SK-N-SH (cell line): ENCODE measurements around the gene LSM14A.

Experiments
- CTCF ChIP-seq: fragments of 200-600 bp; sonication (generic); IDR thresholded peaks from 2 replicates; pipeline ENCODE4 v1.6.1; 2017; ENCODE audit warnings: antibody characterized with exemption, mild to moderate bottlenecking, moderate library complexity
- EP300 ChIP-seq, 2 experiments: IDR thresholded peaks; 2 replicates each; pipeline versions ENCODE4 v1.4.0 to v1.6.1; 2012; ENCODE audit warnings: borderline replicate concordance in 1 of 2, low read depth in 1 of 2, low read length in 1 of 2
- MEF2A ChIP-seq: IDR thresholded peaks from 2 replicates; pipeline ENCODE4 v1.4.0; 2012; ENCODE audit warnings: low read depth, borderline replicate concordance
- NFIC ChIP-seq: IDR thresholded peaks from 2 replicates; pipeline ENCODE4 v1.4.0; 2012; ENCODE audit warnings: borderline replicate concordance
- PBX3 ChIP-seq: IDR thresholded peaks from 2 replicates; pipeline ENCODE4; 2012
- POLR2AphosphoS5 ChIP-seq: IDR thresholded peaks from 2 replicates; pipeline ENCODE4 v1.6.1; 2012; ENCODE audit warnings: low read depth, low read length
- RCOR1 ChIP-seq: fragments of 150-350 bp; IDR thresholded peaks from 2 replicates; pipeline ENCODE4 v1.6.1; 2017; ENCODE audit warnings: antibody characterized with exemption, low read length
- REST ChIP-seq: IDR thresholded peaks from 2 replicates; pipeline ENCODE4 v1.6.1; 2012; ENCODE audit warnings: mild to moderate bottlenecking, low read depth, low read length, moderate library complexity
- RFX5 ChIP-seq: IDR thresholded peaks from 2 replicates; pipeline ENCODE4 v1.6.1; 2012; ENCODE audit warnings: mild to moderate bottlenecking, improper control_type of control experiment, low read length
- TAF1 ChIP-seq: IDR thresholded peaks from 2 replicates; pipeline ENCODE4 v1.6.1; 2012; ENCODE audit warnings: low read depth, mild to moderate bottlenecking, low read length, moderate library complexity, borderline replicate concordance
- YY1 ChIP-seq: IDR thresholded peaks from 2 replicates; pipeline ENCODE4 v1.4.0; 2012; ENCODE audit warnings: low read depth, mild to moderate bottlenecking
- TF ChIP-seq, protein P1 (sequence below): fragments of 150-350 bp; IDR thresholded peaks from 2 replicates; pipeline ENCODE4 v1.6.1; 2017; ENCODE audit warnings: antibody characterized with exemption, low read length, low read depth, borderline replicate concordance

- TF ChIP-seq CTCF: no peak
- no peak for TF ChIP-seq NFIC
- no peak for TF ChIP-seq PBX3
- TF ChIP-seq TAF1: no peak
- no peak for TF ChIP-seq RFX5
- TF ChIP-seq EP300 (IDR thresholded peaks at IDR 0.05; ENCODE audit: borderline replicate concordance in 1 of 2, low read depth in 1 of 2, low read length in 1 of 2): no peak
- TF ChIP-seq POLR2AphosphoS5: no peak
- no peak for TF ChIP-seq MEF2A
- no peak for TF ChIP-seq YY1
- TF ChIP-seq REST: no peak
- TF ChIP-seq, protein P1, sequence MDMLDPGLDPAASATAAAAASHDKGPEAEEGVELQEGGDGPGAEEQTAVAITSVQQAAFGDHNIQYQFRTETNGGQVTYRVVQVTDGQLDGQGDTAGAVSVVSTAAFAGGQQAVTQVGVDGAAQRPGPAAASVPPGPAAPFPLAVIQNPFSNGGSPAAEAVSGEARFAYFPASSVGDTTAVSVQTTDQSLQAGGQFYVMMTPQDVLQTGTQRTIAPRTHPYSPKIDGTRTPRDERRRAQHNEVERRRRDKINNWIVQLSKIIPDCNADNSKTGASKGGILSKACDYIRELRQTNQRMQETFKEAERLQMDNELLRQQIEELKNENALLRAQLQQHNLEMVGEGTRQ: no peak
- TF ChIP-seq RCOR1: no peak
Observed at GRCh38 chr19:34273121-34273520, 100.8 kb downstream of the LSM14A start.
